GM12865 (cell line): ENCODE measurements around the gene ALMS1.

Experiments
- DNase-seq: peaks from one replicate; pipeline ENCODE4 v3.0.0; 2010; ENCODE audit warnings: low read depth
- H3K4me3 ChIP-seq: 2 replicates; pipeline ENCODE4 v1.5.1; 2011; ENCODE audit warnings: mild to moderate bottlenecking, low read depth, low read length, control low read depth
- CTCF ChIP-seq: IDR thresholded peaks from 2 replicates; pipeline ENCODE4 v1.5.1; 2011; ENCODE audit warnings: low read length, control low read depth, low read depth, inconsistent platforms; ENCODE audit not compliant: insufficient read depth; ENCODE audit errors: missing control alignments

The ALMS1 gene

GRCh38 chr2:73402386-73403103 lies 16.9 kb downstream of the ALMS1 start:
- TF ChIP-seq CTCF: no peak

GRCh38 chr2:73403237-73403636 lies 17.6 kb downstream of the ALMS1 start:
- TF ChIP-seq CTCF: no peak
- DNase-seq: no peak
- no peak overlapping the region for H3K4me3 ChIP-seq

More at GRCh38 chr2:73402386-73403103, 16.9 kb downstream of the ALMS1 start:
- DNase-seq: no peak
- H3K4me3 ChIP-seq: no peak overlapping the region

- no peak overlapping the region for H3K4me3 ChIP-seq
- no peak for TF ChIP-seq CTCF
- DNase-seq: no peak
Observed at GRCh38 chr2:73404409-73404808, 18.8 kb downstream of the ALMS1 start.

- no peak overlapping the region for H3K4me3 ChIP-seq
- TF ChIP-seq CTCF: no peak
- no peak for DNase-seq
Observed at GRCh38 chr2:73406996-73407395, 21.4 kb downstream of the ALMS1 start.

- no peak for TF ChIP-seq CTCF
- DNase-seq: no peak
- no peak overlapping the region for H3K4me3 ChIP-seq
Observed at GRCh38 chr2:73408198-73408597, 22.6 kb downstream of the ALMS1 start.

- no peak for TF ChIP-seq CTCF
- no peak for DNase-seq
- no peak overlapping the region for H3K4me3 ChIP-seq
Observed at GRCh38 chr2:73414696-73415095, 29.1 kb downstream of the ALMS1 start.

GRCh38 chr2:73415906-73416305 lies 30.3 kb downstream of the ALMS1 start:
- no peak for TF ChIP-seq CTCF
- H3K4me3 ChIP-seq: no peak overlapping the region
- DNase-seq: no peak
